Neural cell (in vitro differentiated cells): ENCODE measurements around the gene CDK5R1.
"Not testable (repeated sequence)": the region's sequence is repeated elsewhere in the genome, so short reads cannot be mapped to it uniquely, and the experiment has no call there.

Experiments
- POLR2AphosphoS5 ChIP-seq: IDR thresholded peaks from 2 replicates; pipeline ENCODE4 v1.6.1; 2012
- RAD21 ChIP-seq: fragments of 450-650 bp; conservative IDR thresholded peaks from 2 replicates; pipeline ENCODE4 v1.6.1; 2014; ENCODE audit warnings: antibody characterized with exemption, mild to moderate bottlenecking, moderate library complexity
- REST ChIP-seq: IDR thresholded peaks from 2 replicates; pipeline ENCODE4 v1.6.1; 2012; ENCODE audit warnings: borderline replicate concordance
- SMC3 ChIP-seq: fragments of 450-650 bp; conservative IDR thresholded peaks from 2 replicates; pipeline ENCODE4 v1.6.1; 2014; ENCODE audit warnings: antibody characterized with exemption, mild to moderate bottlenecking, moderate library complexity; ENCODE audit not compliant: poor library complexity
- TAF1 ChIP-seq: IDR thresholded peaks from 2 replicates; pipeline ENCODE4 v1.6.1; 2012; ENCODE audit warnings: low read depth
- TF ChIP-seq, protein P1 (sequence below): fragments of 450-650 bp; IDR thresholded peaks from 2 replicates; pipeline ENCODE4 v1.5.1; 2014; ENCODE audit warnings: antibody characterized with exemption, mild to moderate bottlenecking, moderate library complexity; ENCODE audit not compliant: poor library complexity, severe bottlenecking

GRCh38 chr17:32450379-32450778 is 36.4 kb upstream of the CDK5R1 start:
- TF ChIP-seq RAD21, POLR2AphosphoS5, REST, SMC3, TAF1: not testable (repeated sequence)
- TF ChIP-seq, protein P1, sequence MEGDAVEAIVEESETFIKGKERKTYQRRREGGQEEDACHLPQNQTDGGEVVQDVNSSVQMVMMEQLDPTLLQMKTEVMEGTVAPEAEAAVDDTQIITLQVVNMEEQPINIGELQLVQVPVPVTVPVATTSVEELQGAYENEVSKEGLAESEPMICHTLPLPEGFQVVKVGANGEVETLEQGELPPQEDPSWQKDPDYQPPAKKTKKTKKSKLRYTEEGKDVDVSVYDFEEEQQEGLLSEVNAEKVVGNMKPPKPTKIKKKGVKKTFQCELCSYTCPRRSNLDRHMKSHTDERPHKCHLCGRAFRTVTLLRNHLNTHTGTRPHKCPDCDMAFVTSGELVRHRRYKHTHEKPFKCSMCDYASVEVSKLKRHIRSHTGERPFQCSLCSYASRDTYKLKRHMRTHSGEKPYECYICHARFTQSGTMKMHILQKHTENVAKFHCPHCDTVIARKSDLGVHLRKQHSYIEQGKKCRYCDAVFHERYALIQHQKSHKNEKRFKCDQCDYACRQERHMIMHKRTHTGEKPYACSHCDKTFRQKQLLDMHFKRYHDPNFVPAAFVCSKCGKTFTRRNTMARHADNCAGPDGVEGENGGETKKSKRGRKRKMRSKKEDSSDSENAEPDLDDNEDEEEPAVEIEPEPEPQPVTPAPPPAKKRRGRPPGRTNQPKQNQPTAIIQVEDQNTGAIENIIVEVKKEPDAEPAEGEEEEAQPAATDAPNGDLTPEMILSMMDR, result not testable (repeated sequence)
